CD8-positive, alpha-beta memory T cell (primary cell): ENCODE data around the gene SHTN1. TPM values are rescaled to one million over a fixed set of nuclear protein-coding genes. Genes with fewer than 3 reads are reported as not detected.

ENCODE experiments used
- CTCF ChIA-PET: fragments of 350-600 bp; sonication (Branson Sonifier 250); formaldehyde crosslinking; loops from one replicate; lab custom pipeline; 2021; ENCODE audit warnings: antibody characterized with exemption; lab: Charles Lee
- POLR2A ChIA-PET: fragments of 350-600 bp; sonication (Branson Sonifier 250); formaldehyde crosslinking; loops from one replicate; lab custom pipeline; 2021; ENCODE audit warnings: antibody characterized with exemption; lab: Charles Lee
- DNase-seq, 5 donors: peaks; one replicate each; pipeline versions ENCODE4 v3.0.0 to v3.0.0-alpha.2; 2020 to 2022; ENCODE audit warnings: mixed read lengths in 1 of 5
- H3K27ac ChIP-seq: one replicate; pipeline ENCODE4 v1.7.0; 2013; ENCODE audit warnings: low read depth, mild to moderate bottlenecking, low read length, moderate library complexity
- H3K27me3 ChIP-seq: 2 replicates; pipeline ENCODE4 v1.7.0; 2013; ENCODE audit warnings: low read length, mild to moderate bottlenecking; ENCODE audit not compliant: insufficient read depth, poor library complexity, severe bottlenecking
- H3K36me3 ChIP-seq: 2 replicates; pipeline ENCODE4 v1.7.0; 2013; ENCODE audit warnings: mild to moderate bottlenecking, low read length, moderate library complexity; ENCODE audit not compliant: insufficient read depth
- H3K4me1 ChIP-seq: 2 replicates; pipeline ENCODE4 v1.7.0; 2013; ENCODE audit warnings: mild to moderate bottlenecking, low read length, moderate library complexity; ENCODE audit not compliant: insufficient read depth
- H3K4me3 ChIP-seq: 2 replicates; pipeline ENCODE4 v1.7.0; 2013; ENCODE audit warnings: mild to moderate bottlenecking, low read length
- H3K9me3 ChIP-seq: 2 replicates; pipeline ENCODE4 v1.7.0; 2013; ENCODE audit warnings: mild to moderate bottlenecking, low read length
- H3K27ac Mint-ChIP-seq, 8 donors: one replicate each; pipeline ENCODE4 v1.8.0; 2020 to 2021; ENCODE audit warnings: mixed read lengths in 8 of 8, mild to moderate bottlenecking in 6 of 8, inconsistent platforms in 3 of 8, moderate library complexity in 3 of 8
- H3K27me3 Mint-ChIP-seq, 2 donors: one replicate each; pipeline ENCODE4 v1.8.0; 2020 to 2021; ENCODE audit warnings: mixed read lengths in 2 of 2, mild to moderate bottlenecking in 1 of 2, moderate library complexity in 1 of 2
- H3K36me3 Mint-ChIP-seq, 3 donors: one replicate each; pipeline ENCODE4 v1.8.0; 2020 to 2021; ENCODE audit warnings: mixed read lengths in 3 of 3, inconsistent platforms in 1 of 3, mild to moderate bottlenecking in 1 of 3
- H3K4me1 Mint-ChIP-seq, 3 donors: one replicate each; pipeline ENCODE4 v1.8.0; 2020 to 2021; ENCODE audit warnings: mixed read lengths in 3 of 3, inconsistent platforms in 1 of 3, mild to moderate bottlenecking in 1 of 3
- H3K4me3 Mint-ChIP-seq, 7 donors: one replicate each; pipeline ENCODE4 v1.8.0; 2020 to 2021; ENCODE audit warnings: mixed read lengths in 7 of 7, mild to moderate bottlenecking in 6 of 7, moderate library complexity in 4 of 7, inconsistent platforms in 2 of 7
- H3K9me3 Mint-ChIP-seq, 5 donors: one replicate each; pipeline ENCODE4 v1.8.0; 2020 to 2022; ENCODE audit warnings: mixed read lengths in 5 of 5, mild to moderate bottlenecking in 3 of 5, moderate library complexity in 2 of 5, inconsistent platforms in 1 of 5
- polyA plus RNA-seq: library from polyadenylated mRNA; unstranded; fragments of 300-500 nt; fragmentation: Illumina TruSeq; gene quantifications from one replicate; pipeline ENCODE4 v1.2.3, GENCODE V29; 2021
- total RNA-seq, 2 experiments: library from RNA; stranded (reverse); gene quantifications; one replicate each; pipeline ENCODE4 v1.2.3, GENCODE V29; 2021

SHTN1 gene
- total and polyA plus RNA-seq, 3 experiments from 2014 or later = 0.28 to 0.38 TPM; not detected in 1

- Mint-ChIP-seq H3K36me3 (no peaks in the 10 kb centered on the region), H3K4me3 (no peak overlapping the region), H3K4me1 (no peaks in the 10 kb centered on the region), H3K9me3 (no peaks in the 10 kb centered on the region), H3K27ac (no peak overlapping the region), H3K27me3 (peaks cover 0 to 5% of the 10 kb centered on the region in 2 donors)
- ChIA-PET POLR2A (no interaction called here), CTCF (no interaction called here)
- Histone ChIP-seq H3K27ac (no peak overlapping the region), H3K4me3 (no peak overlapping the region), H3K36me3 (no peaks in the 10 kb centered on the region), H3K9me3 (no peaks in the 10 kb centered on the region), H3K27me3 (no peaks in the 10 kb centered on the region), H3K4me1 (no peaks in the 10 kb centered on the region)
- no peak for DNase-seq
Observed at GRCh38 chr10:116960066-116960776, 44.8 kb downstream of the SHTN1 start.

GRCh38 chr10:116952729-116953128 lies 52.3 kb downstream of the SHTN1 start:
- no peaks in the 10 kb centered on the region for H3K9me3 ChIP-seq
- no peaks in the 10 kb centered on the region for H3K36me3 Mint-ChIP-seq
- CTCF ChIA-PET = no interaction called here
- no peaks in the 10 kb centered on the region for H3K4me1 ChIP-seq
- H3K27me3 ChIP-seq = no peaks in the 10 kb centered on the region
- H3K4me1 Mint-ChIP-seq = no peaks in the 10 kb centered on the region
- H3K4me3 Mint-ChIP-seq = no peak overlapping the region
- no peak overlapping the region for H3K4me3 ChIP-seq
- no peak overlapping the region for H3K27ac ChIP-seq
- H3K36me3 ChIP-seq = no peaks in the 10 kb centered on the region
- DNase-seq = no peak
- POLR2A ChIA-PET = no interaction called here
- no peaks in the 10 kb centered on the region for H3K9me3 Mint-ChIP-seq
- H3K27me3 Mint-ChIP-seq = peaks cover 0 to 5% of the 10 kb centered on the region in 2 donors
- no peak overlapping the region for H3K27ac Mint-ChIP-seq

GRCh38 chr10:116948530-116948870 lies 56.5 kb downstream of the SHTN1 start:
- Histone ChIP-seq H3K27me3 (no peaks in the 10 kb centered on the region), H3K4me3 (no peak overlapping the region), H3K9me3 (no peaks in the 10 kb centered on the region), H3K36me3 (no peaks in the 10 kb centered on the region), H3K4me1 (no peaks in the 10 kb centered on the region), H3K27ac (no peak overlapping the region)
- peaks cover 0 to 2% of the 10 kb centered on the region in 2 donors for H3K27me3 Mint-ChIP-seq
- DNase-seq = no peak
- no peaks in the 10 kb centered on the region for H3K4me1 Mint-ChIP-seq
- no peak overlapping the region for H3K4me3 Mint-ChIP-seq
- H3K36me3 Mint-ChIP-seq = no peaks in the 10 kb centered on the region
- POLR2A ChIA-PET = no interaction called here
- no peak overlapping the region for H3K27ac Mint-ChIP-seq
- CTCF ChIA-PET = no interaction called here
- peaks cover 0 to 2% (median 0%) of the 10 kb centered on the region in 5 donors for H3K9me3 Mint-ChIP-seq

- peaks cover 0 to 4% (median 0%) of the 10 kb centered on the region in 5 donors for H3K9me3 Mint-ChIP-seq
Observed at GRCh38 chr10:116947841-116948529, 57.0 kb downstream of the SHTN1 start.

GRCh38 chr10:116944911-116945310 lies 60.1 kb downstream of the SHTN1 start:
- H3K27ac Mint-ChIP-seq = no peak overlapping the region
- H3K36me3 Mint-ChIP-seq = no peaks in the 10 kb centered on the region
- Histone ChIP-seq H3K27ac (no peak overlapping the region), H3K4me1 (no peaks in the 10 kb centered on the region), H3K36me3 (no peaks in the 10 kb centered on the region), H3K4me3 (no peak overlapping the region), H3K9me3 (no peaks in the 10 kb centered on the region), H3K27me3 (no peaks in the 10 kb centered on the region)
- no peaks in the 10 kb centered on the region for H3K4me1 Mint-ChIP-seq
- ChIA-PET CTCF (no interaction called here), POLR2A (no interaction called here)
- H3K27me3 Mint-ChIP-seq = peaks cover 2 to 6% of the 10 kb centered on the region in 2 donors
- H3K9me3 Mint-ChIP-seq = peaks cover 0 to 4% (median 0%) of the 10 kb centered on the region in 5 donors
- no peak for DNase-seq
- no peak overlapping the region for H3K4me3 Mint-ChIP-seq

More at GRCh38 chr10:116947841-116948529, 57.0 kb downstream of the SHTN1 start:
- Histone ChIP-seq H3K27ac (no peak overlapping the region), H3K36me3 (no peaks in the 10 kb centered on the region), H3K4me1 (no peaks in the 10 kb centered on the region), H3K4me3 (no peak overlapping the region), H3K27me3 (no peaks in the 10 kb centered on the region), H3K9me3 (no peaks in the 10 kb centered on the region)
- no peak for DNase-seq
- POLR2A ChIA-PET = no interaction called here
- peak overlapping the region in 1 of 8 donors; percentile 75 for H3K27ac Mint-ChIP-seq
- peaks cover 0 to 2% of the 10 kb centered on the region in 2 donors for H3K27me3 Mint-ChIP-seq
- H3K36me3 Mint-ChIP-seq = no peaks in the 10 kb centered on the region
- no peaks in the 10 kb centered on the region for H3K4me1 Mint-ChIP-seq
- CTCF ChIA-PET = no interaction called here
- H3K4me3 Mint-ChIP-seq = no peak overlapping the region

- Histone ChIP-seq H3K27ac (no peak overlapping the region), H3K27me3 (no peaks in the 10 kb centered on the region), H3K9me3 (no peaks in the 10 kb centered on the region), H3K36me3 (no peaks in the 10 kb centered on the region), H3K4me1 (no peaks in the 10 kb centered on the region), H3K4me3 (no peak overlapping the region)
- CTCF ChIA-PET = no interaction called here
- DNase-seq = no peak
- Mint-ChIP-seq H3K4me1 (no peaks in the 10 kb centered on the region), H3K4me3 (no peak overlapping the region), H3K9me3 (peaks cover 0 to 5% (median 0%) of the 10 kb centered on the region in 5 donors), H3K36me3 (no peaks in the 10 kb centered on the region), H3K27ac (no peak overlapping the region), H3K27me3 (no peaks in the 10 kb centered on the region)
- POLR2A ChIA-PET = no interaction called here
Observed at GRCh38 chr10:116931806-116932205, 73.2 kb downstream of the SHTN1 start.

- Histone ChIP-seq H3K36me3 (no peaks in the 10 kb centered on the region), H3K27ac (no peak overlapping the region), H3K9me3 (no peaks in the 10 kb centered on the region), H3K27me3 (no peaks in the 10 kb centered on the region), H3K4me3 (no peak overlapping the region), H3K4me1 (no peaks in the 10 kb centered on the region)
- Mint-ChIP-seq H3K36me3 (no peaks in the 10 kb centered on the region), H3K4me1 (no peaks in the 10 kb centered on the region), H3K27ac (no peak overlapping the region), H3K27me3 (no peaks in the 10 kb centered on the region), H3K9me3 (peaks cover 0 to 5% (median 0%) of the 10 kb centered on the region in 5 donors), H3K4me3 (no peak overlapping the region)
- POLR2A ChIA-PET = no interaction called here
- DNase-seq = no peak
- CTCF ChIA-PET = no interaction called here
Observed at GRCh38 chr10:116926426-116926825, 78.6 kb downstream of the SHTN1 start.

- Mint-ChIP-seq H3K27me3 (no peaks in the 10 kb centered on the region), H3K27ac (no peak overlapping the region), H3K4me1 (no peaks in the 10 kb centered on the region), H3K4me3 (no peak overlapping the region), H3K9me3 (peaks cover 0 to 5% (median 0%) of the 10 kb centered on the region in 5 donors), H3K36me3 (no peaks in the 10 kb centered on the region)
- Histone ChIP-seq H3K36me3 (no peaks in the 10 kb centered on the region), H3K27ac (no peak overlapping the region), H3K27me3 (no peaks in the 10 kb centered on the region), H3K4me3 (no peak overlapping the region), H3K9me3 (no peaks in the 10 kb centered on the region), H3K4me1 (no peaks in the 10 kb centered on the region)
- no peak for DNase-seq
- ChIA-PET POLR2A (no interaction called here), CTCF (no interaction called here)
Observed at GRCh38 chr10:116925056-116925455, 79.9 kb downstream of the SHTN1 start.
